ENCODE results near the gene MFRP. TPM values are rescaled to one million over a fixed set of nuclear protein-coding genes. Genes with fewer than 3 reads are reported as not detected.

MFRP gene
- total RNA-seq, 1 experiment from 2014 or later = not detected

GRCh38 chr11:119369132-119369925 lies 22.8 kb upstream of the MFRP start:
- POLR2A ChIA-PET = no interaction called here
- Mint-ChIP-seq H3K4me3 (no peak overlapping the region), H3K9me3 (no peaks in the 10 kb centered on the region), H3K4me1 (peaks cover 49% of the 10 kb centered on the region), H3K27ac (no peak overlapping the region), H3K27me3 (ENCODE audit: low read depth) (peaks cover 24% of the 10 kb centered on the region), H3K36me3 (peaks cover 2% of the 10 kb centered on the region; the same call in 1 of the 2 replicates)
- CTCF ChIA-PET = interaction anchor here (0.7 to 11.0 kb wide), 11 partner anchors 9 to 163 kb away, joined by 3 to 190 read pairs (median 5); partner anchors contain the start of genes C1QTNF5, CBL and USP2
- TF ChIP-seq JUN (CRISPR knock-in tag; IDR thresholded peaks at IDR 0.05) = no peak
- no peak for TF ChIP-seq MYBL2 (CRISPR knock-in tag; IDR thresholded peaks at IDR 0.05)
- no peak for TF ChIP-seq CREB1 (CRISPR knock-in tag; IDR thresholded peaks at IDR 0.05)
- TF ChIP-seq ZNF232 (CRISPR knock-in tag; IDR thresholded peaks at IDR 0.05) = no peak
- no peak for TF ChIP-seq ZNF671 (CRISPR knock-in tag; IDR thresholded peaks at IDR 0.05)
- TF ChIP-seq ZNF138 (CRISPR knock-in tag; conservative IDR thresholded peaks at IDR 0.05) = no peak
- TF ChIP-seq NFE2L1 (CRISPR knock-in tag; IDR thresholded peaks at IDR 0.05) = no peak
- no peak for TF ChIP-seq ARID4B (CRISPR knock-in tag; IDR thresholded peaks at IDR 0.05; ENCODE audit: borderline replicate concordance)
- no peak for TF ChIP-seq NR1H2 (CRISPR knock-in tag; IDR thresholded peaks at IDR 0.05)
- TF ChIP-seq NFYB (CRISPR knock-in tag; conservative IDR thresholded peaks at IDR 0.05; ENCODE audit: low read depth) = no peak
- TF ChIP-seq IRF2 (CRISPR knock-in tag; IDR thresholded peaks at IDR 0.05; ENCODE audit: borderline replicate concordance, low read depth) = no peak
- no peak for TF ChIP-seq ATF1 (CRISPR knock-in tag; IDR thresholded peaks at IDR 0.05)
- TF ChIP-seq GTF2I (CRISPR knock-in tag; conservative IDR thresholded peaks at IDR 0.05) = no peak
- DNase-seq (ENCODE audit: low spot score) = no peak
- ATAC-seq = no peak

GRCh38 chr11:119368121-119369034 lies 21.9 kb upstream of the MFRP start:
- 0 out of 2 replicates have a peak, but pooled peaks have one; percentile 5 for TF ChIP-seq GABPB1 (CRISPR knock-in tag; IDR thresholded peaks at IDR 0.05)
- TF ChIP-seq ZNF416 (CRISPR knock-in tag; IDR thresholded peaks at IDR 0.05) = no peak
- Mint-ChIP-seq H3K4me1 (peaks cover 43% of the 10 kb centered on the region), H3K36me3 (peaks cover 2% of the 10 kb centered on the region; the same call in 1 of the 2 replicates), H3K27me3 (ENCODE audit: low read depth) (peaks cover 29% of the 10 kb centered on the region), H3K9me3 (no peaks in the 10 kb centered on the region), H3K27ac (no peak overlapping the region), H3K4me3 (no peak overlapping the region)
- ChIA-PET CTCF (interaction anchor here (0.5 to 11.0 kb wide), 13 partner anchors 7 to 457 kb away, joined by 3 to 190 read pairs (median 4); partner anchors contain the start of genes C1QTNF5, CBL and USP2), POLR2A (interaction anchor here (0.6 kb wide), 1 partner anchor 239 kb away, joined by 3 read pairs; no protein-coding TSS in a partner anchor)
- no peak for ATAC-seq
- no peak for DNase-seq (ENCODE audit: low spot score)

GRCh38 chr11:119367661-119368120 lies 21.2 kb upstream of the MFRP start:
- POLR2A ChIA-PET = interaction anchor here (0.6 to 0.8 kb wide), 2 partner anchors 9 to 238 kb away, joined by 3 read pairs; no protein-coding TSS in a partner anchor
- peaks cover 2% of the 10 kb centered on the region; the same call in 1 of the 2 replicates for H3K36me3 Mint-ChIP-seq
- peaks cover 36% of the 10 kb centered on the region for H3K27me3 Mint-ChIP-seq (ENCODE audit: low read depth)
- DNase-seq (ENCODE audit: low spot score) (no peak), ATAC-seq (no peak)
- no peak overlapping the region for H3K27ac Mint-ChIP-seq
- H3K4me3 Mint-ChIP-seq = no peak overlapping the region
- H3K4me1 Mint-ChIP-seq = peaks cover 41% of the 10 kb centered on the region
- CTCF ChIA-PET = interaction anchor here (0.6 to 11.0 kb wide), 7 partner anchors 8 to 456 kb away, joined by 3 to 190 read pairs (median 6); partner anchors contain the start of genes C1QTNF5 and USP2
- H3K9me3 Mint-ChIP-seq = no peaks in the 10 kb centered on the region
- no peak for TF ChIP-seq ERG (CRISPR knock-in tag; IDR thresholded peaks at IDR 0.05)
- TF ChIP-seq, protein P1, sequence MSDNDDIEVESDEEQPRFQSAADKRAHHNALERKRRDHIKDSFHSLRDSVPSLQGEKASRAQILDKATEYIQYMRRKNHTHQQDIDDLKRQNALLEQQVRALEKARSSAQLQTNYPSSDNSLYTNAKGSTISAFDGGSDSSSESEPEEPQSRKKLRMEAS (CRISPR knock-in tag; IDR thresholded peaks at IDR 0.05) = no peak
- no peak for TF ChIP-seq EMX1 (CRISPR knock-in tag; IDR thresholded peaks at IDR 0.05)
- TF ChIP-seq HMGXB4 (CRISPR knock-in tag; IDR thresholded peaks at IDR 0.05) = no peak
